H9 (cell line): Measurements from ENCODE around the gene RFX8. TPM values are rescaled to one million over a fixed set of nuclear protein-coding genes. Genes with fewer than 3 reads are reported as not detected.

Experiments
- DNase-seq: peaks from one replicate; pipeline ENCODE4 v3.0.0-alpha.2; 2017
- H2AFZ ChIP-seq: one replicate; pipeline ENCODE4 v1.6.1; 2013; ENCODE audit warnings: mild to moderate bottlenecking, low read length, control low read depth, moderate library complexity
- H2AK5ac ChIP-seq: 2 replicates; pipeline ENCODE4 v1.6.1; 2013; ENCODE audit warnings: low read length, control low read depth, mixed read lengths; ENCODE audit not compliant: insufficient read length
- H2BK120ac ChIP-seq: one replicate; pipeline ENCODE4 v1.6.1; 2013; ENCODE audit warnings: low read depth, mild to moderate bottlenecking, low read length, control low read depth, inconsistent platforms; ENCODE audit not compliant: poor library complexity, severe bottlenecking
- H2BK12ac ChIP-seq: 2 replicates; pipeline ENCODE4 v1.6.1; 2013; ENCODE audit warnings: low read length, control low read depth, mixed read lengths, low read depth; ENCODE audit not compliant: insufficient read length
- H2BK15ac ChIP-seq: 2 replicates; pipeline ENCODE4 v1.6.1; 2013; ENCODE audit warnings: low read depth, low read length, control low read depth
- H2BK20ac ChIP-seq: one replicate; pipeline ENCODE4 v1.6.1; 2013; ENCODE audit warnings: low read depth, mild to moderate bottlenecking, low read length, control low read depth, inconsistent platforms; ENCODE audit not compliant: poor library complexity, severe bottlenecking
- H2BK5ac ChIP-seq: 2 replicates; pipeline ENCODE4 v1.6.1; 2013; ENCODE audit warnings: low read length, control low read depth, mixed read lengths; ENCODE audit not compliant: insufficient read length
- H3K14ac ChIP-seq: 2 replicates; pipeline ENCODE4 v1.6.1; 2013; ENCODE audit warnings: low read length, control low read depth; ENCODE audit not compliant: insufficient read depth
- H3K18ac ChIP-seq: 2 replicates; pipeline ENCODE4 v1.6.1; 2013; ENCODE audit warnings: low read depth, mild to moderate bottlenecking, mixed read lengths, low read length, control low read depth; ENCODE audit not compliant: insufficient read length
- H3K23ac ChIP-seq: 2 replicates; pipeline ENCODE4 v1.6.1; 2013; ENCODE audit warnings: low read length, control low read depth, mixed read lengths, low read depth; ENCODE audit not compliant: insufficient read length
- H3K23me2 ChIP-seq: 2 replicates; pipeline ENCODE4 v1.6.1; 2013; ENCODE audit warnings: low read depth, mild to moderate bottlenecking, mixed read lengths, low read length, control low read depth; ENCODE audit not compliant: insufficient read length, poor library complexity, severe bottlenecking
- H3K27ac ChIP-seq: 2 replicates; pipeline ENCODE4 v1.5.1; 2013; ENCODE audit warnings: low read length, control low read depth, mixed read lengths, low read depth; ENCODE audit not compliant: insufficient read length
- H3K27me3 ChIP-seq: 2 replicates; pipeline ENCODE4 v1.6.1; 2013; ENCODE audit warnings: low read length, control low read depth, inconsistent platforms; ENCODE audit not compliant: insufficient read depth
- H3K4ac ChIP-seq: 2 replicates; pipeline ENCODE4 v1.6.1; 2013; ENCODE audit warnings: low read depth, mild to moderate bottlenecking, control low read depth, inconsistent platforms, low read length, moderate library complexity
- H3K4me1 ChIP-seq: 2 replicates; pipeline ENCODE4 v1.6.1; 2013; ENCODE audit warnings: low read length, control low read depth, inconsistent platforms; ENCODE audit not compliant: insufficient read depth
- H3K4me2 ChIP-seq: 2 replicates; pipeline ENCODE4 v1.6.1; 2013; ENCODE audit warnings: low read length, control low read depth, mixed read lengths; ENCODE audit not compliant: insufficient read length, insufficient read depth
- H3K56ac ChIP-seq: 2 replicates; pipeline ENCODE4 v1.6.1; 2013; ENCODE audit warnings: low read depth, mild to moderate bottlenecking, mixed read lengths, low read length, control low read depth; ENCODE audit not compliant: insufficient read length
- H3K79me1 ChIP-seq: 2 replicates; pipeline ENCODE4 v1.6.1; 2013; ENCODE audit warnings: low read depth, mild to moderate bottlenecking, moderate library complexity, low read length, control low read depth, inconsistent platforms; ENCODE audit not compliant: insufficient read depth, poor library complexity, severe bottlenecking
- H3K79me2 ChIP-seq: 2 replicates; pipeline ENCODE4 v1.6.1; 2013; ENCODE audit warnings: low read length, control low read depth, inconsistent platforms; ENCODE audit not compliant: insufficient read depth
- H3K9ac ChIP-seq: 2 replicates; pipeline ENCODE4 v1.6.1; 2013; ENCODE audit warnings: low read length, control low read depth, mixed read lengths; ENCODE audit not compliant: insufficient read length; ENCODE audit errors: extremely low read depth
- H3K9me3 ChIP-seq: one replicate; pipeline ENCODE4 v1.6.1; 2013; ENCODE audit warnings: low read depth, low read length, inconsistent platforms; ENCODE audit not compliant: control insufficient read depth
- H3T11ph ChIP-seq: one replicate; pipeline ENCODE4 v1.6.1; 2013; ENCODE audit warnings: mild to moderate bottlenecking, low read length, control low read depth, inconsistent platforms
- H4K20me1 ChIP-seq: one replicate; pipeline ENCODE4 v1.6.1; 2013; ENCODE audit not compliant: control insufficient read depth, insufficient read length, insufficient read depth
- H4K5ac ChIP-seq: 2 replicates; pipeline ENCODE4 v1.6.1; 2013; ENCODE audit warnings: low read depth, mild to moderate bottlenecking, mixed read lengths, low read length, control low read depth; ENCODE audit not compliant: insufficient read length
- H4K8ac ChIP-seq: replicated peaks from 2 replicates; pipeline ENCODE4 v1.6.1; 2013; ENCODE audit warnings: low read length, control low read depth, mixed read lengths, low read depth; ENCODE audit not compliant: insufficient read length
- H4K91ac ChIP-seq: 2 replicates; pipeline ENCODE4 v1.6.1; 2013; ENCODE audit warnings: low read depth, mild to moderate bottlenecking, moderate library complexity, mixed read lengths, low read length, control low read depth; ENCODE audit not compliant: insufficient read length
- H3K27ac Mint-ChIP-seq, 3 experiments: 2 replicates in 2 of 3; 3 replicates in 1 of 3; pipeline ENCODE4 v1.8.0; 2020 to 2021; ENCODE audit warnings: mixed read lengths in 3 of 3, mild to moderate bottlenecking in 1 of 3, moderate library complexity in 1 of 3
- H3K27me3 Mint-ChIP-seq: 2 replicates; pipeline ENCODE4 v1.8.0; 2021; ENCODE audit warnings: low read depth, mild to moderate bottlenecking, moderate library complexity, mixed read lengths
- H3K36me3 Mint-ChIP-seq, 3 experiments: 2 replicates in 2 of 3; 3 replicates in 1 of 3; pipeline ENCODE4 v1.8.0; 2020 to 2021; ENCODE audit warnings: low read depth in 3 of 3, mixed read lengths in 3 of 3; ENCODE audit not compliant: insufficient read depth in 1 of 3
- H3K4me1 Mint-ChIP-seq, 2 experiments: 2 replicates each; pipeline ENCODE4 v1.8.0; 2020; ENCODE audit warnings: mixed read lengths in 2 of 2
- H3K4me3 Mint-ChIP-seq, 2 experiments: 2 replicates in 1 of 2; 3 replicates in 1 of 2; pipeline ENCODE4 v1.8.0; 2020 to 2021; ENCODE audit warnings: mild to moderate bottlenecking in 2 of 2, mixed read lengths in 2 of 2, moderate library complexity in 1 of 2
- H3K9me3 Mint-ChIP-seq, 2 experiments: 2 replicates in 1 of 2; 3 replicates in 1 of 2; pipeline ENCODE4 v1.8.0; 2020; ENCODE audit warnings: mild to moderate bottlenecking in 2 of 2, mixed read lengths in 2 of 2, moderate library complexity in 1 of 2
- WGBS: extraction: QIAGEN DNeasy Blood & Tissue Kit; methylation state at CpG from one replicate; pipeline ENCODE4 v1.1.7; 2013; ENCODE audit warnings: missing lambda C conversion rate, low lambda C conversion rate, mixed read lengths; ENCODE audit not compliant: insufficient read length; ENCODE audit errors: extremely low coverage; 5-methylcytosine and 5-hydroxymethylcytosine counted together
- total RNA-seq: library from RNA; stranded (reverse); gene quantifications from 2 replicates; pipeline ENCODE4 v1.2.1, GENCODE V29; 2021
- TF ChIP-seq, protein P1 (sequence below): fragments of 200-600 bp; sonication (generic); conservative IDR thresholded peaks from 3 replicates; pipeline ENCODE4 v1.8.0; 2021; ENCODE audit warnings: antibody characterized with exemption, mild to moderate bottlenecking

RFX8 gene
- total RNA-seq, 1 experiment from 2014 or later: 0.22 TPM

DNA sequence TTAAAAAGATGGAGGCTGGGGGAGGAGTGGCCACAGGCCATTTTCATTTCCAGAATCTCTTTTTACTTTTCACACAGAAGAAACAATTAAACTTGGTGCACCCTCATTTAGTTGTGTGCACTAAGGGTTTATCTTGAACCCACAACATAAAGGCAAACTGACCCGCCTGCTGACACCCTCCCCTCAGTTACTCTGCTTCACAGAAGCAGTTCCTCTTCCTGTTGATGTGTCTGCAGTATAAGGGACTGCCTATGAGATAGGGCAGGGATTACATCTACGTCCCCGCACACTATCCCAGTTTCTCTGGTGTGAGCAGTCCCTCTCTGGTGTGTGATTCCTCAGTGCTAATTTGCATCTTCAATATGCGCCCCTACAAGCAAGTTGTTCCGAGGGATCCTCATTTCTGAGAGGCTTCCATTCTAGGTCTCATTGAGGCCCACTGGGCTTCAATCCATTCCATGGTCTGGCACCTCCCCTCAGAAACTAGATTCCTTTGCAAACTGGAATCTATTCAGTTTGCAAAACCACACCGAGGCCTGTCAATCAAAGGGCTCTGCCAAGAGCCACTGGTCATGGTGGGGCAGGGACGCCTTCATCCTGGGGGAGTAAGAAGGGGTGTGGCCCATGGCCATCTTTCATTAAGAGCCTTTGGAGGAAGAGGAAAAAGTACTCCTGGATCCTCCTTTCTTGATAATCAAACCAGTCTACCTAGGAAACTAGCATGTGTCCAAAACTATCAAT, 99.9 kb downstream of the RFX8 start:
- H3K9ac ChIP-seq: no peak overlapping the region
- no peak overlapping the region for H2BK120ac ChIP-seq
- H3K27me3 Mint-ChIP-seq: peaks cover 3% of the 10 kb centered on the region; the same call in 1 of the 2 replicates
- H3K23me2 ChIP-seq: no peaks in the 10 kb centered on the region
- no peak overlapping the region for H4K8ac ChIP-seq
- no peaks in the 10 kb centered on the region for H3K27me3 ChIP-seq
- no peak overlapping the region for H3K4me3 Mint-ChIP-seq
- H3K4me1 ChIP-seq: no peaks in the 10 kb centered on the region
- no peak overlapping the region for H3K23ac ChIP-seq
- no peak overlapping the region for H3K4me2 ChIP-seq
- no peaks in the 10 kb centered on the region for H3K36me3 Mint-ChIP-seq
- peaks cover 9 to 10% of the 10 kb centered on the region in 2 experiments for H3K4me1 Mint-ChIP-seq
- no peak overlapping the region for H3K4ac ChIP-seq
- H3K27ac Mint-ChIP-seq: no peak overlapping the region; a peak in 1 of 7 replicates
- DNase-seq: no peak
- H4K91ac ChIP-seq: no peak overlapping the region
- H3T11ph ChIP-seq: no peak overlapping the region
- H2AK5ac ChIP-seq: no peak overlapping the region
- no peak overlapping the region for H3K14ac ChIP-seq
- H2BK5ac ChIP-seq: no peak overlapping the region
- TF ChIP-seq, protein P1, sequence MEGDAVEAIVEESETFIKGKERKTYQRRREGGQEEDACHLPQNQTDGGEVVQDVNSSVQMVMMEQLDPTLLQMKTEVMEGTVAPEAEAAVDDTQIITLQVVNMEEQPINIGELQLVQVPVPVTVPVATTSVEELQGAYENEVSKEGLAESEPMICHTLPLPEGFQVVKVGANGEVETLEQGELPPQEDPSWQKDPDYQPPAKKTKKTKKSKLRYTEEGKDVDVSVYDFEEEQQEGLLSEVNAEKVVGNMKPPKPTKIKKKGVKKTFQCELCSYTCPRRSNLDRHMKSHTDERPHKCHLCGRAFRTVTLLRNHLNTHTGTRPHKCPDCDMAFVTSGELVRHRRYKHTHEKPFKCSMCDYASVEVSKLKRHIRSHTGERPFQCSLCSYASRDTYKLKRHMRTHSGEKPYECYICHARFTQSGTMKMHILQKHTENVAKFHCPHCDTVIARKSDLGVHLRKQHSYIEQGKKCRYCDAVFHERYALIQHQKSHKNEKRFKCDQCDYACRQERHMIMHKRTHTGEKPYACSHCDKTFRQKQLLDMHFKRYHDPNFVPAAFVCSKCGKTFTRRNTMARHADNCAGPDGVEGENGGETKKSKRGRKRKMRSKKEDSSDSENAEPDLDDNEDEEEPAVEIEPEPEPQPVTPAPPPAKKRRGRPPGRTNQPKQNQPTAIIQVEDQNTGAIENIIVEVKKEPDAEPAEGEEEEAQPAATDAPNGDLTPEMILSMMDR: no peak
- no peak overlapping the region for H2BK20ac ChIP-seq
- H2BK15ac ChIP-seq: no peak overlapping the region
- H3K79me2 ChIP-seq: no peaks in the 10 kb centered on the region
- H4K5ac ChIP-seq: no peak overlapping the region
- no peaks in the 10 kb centered on the region for H3K9me3 ChIP-seq
- no peak overlapping the region for H3K56ac ChIP-seq
- H3K18ac ChIP-seq: no peak overlapping the region
- no peaks in the 10 kb centered on the region for H3K79me1 ChIP-seq
- no peak overlapping the region for H2AFZ ChIP-seq
- WGBS: no CpG with 5 or more reads among the region's 7 CpGs
- H4K20me1 ChIP-seq: no peaks in the 10 kb centered on the region
- H2BK12ac ChIP-seq: no peak overlapping the region
- no peak overlapping the region for H3K27ac ChIP-seq
- H3K9me3 Mint-ChIP-seq: 0 out of 5 replicates have a peak, but pooled peaks cover 0 to 3% of the 10 kb centered on the region in 2 experiments
